ENCODE data around the gene PGM5.

PGM5 gene

GRCh38 chr9:68493958-68494577, 137.7 kb downstream of the PGM5 start:
- Histone ChIP-seq H3K27ac (ENCODE audit: low read depth, low read length) (no peak overlapping the region), H3K27me3 (ENCODE audit: low read length) (no peaks in the 10 kb centered on the region), H3K36me3 (ENCODE audit: low read length) (no peaks in the 10 kb centered on the region), H3K79me2 (ENCODE audit: insufficient read depth, low read length) (no peaks in the 10 kb centered on the region), H3K9ac (ENCODE audit: low read length) (no peak overlapping the region), H3F3A (ENCODE audit: insufficient read depth) (no peaks in the 10 kb centered on the region), H3K4me2 (ENCODE audit: low read depth, low read length, poor library complexity, severe bottlenecking) (no peak overlapping the region), H4K20me1 (ENCODE audit: low read depth, low read length) (no peaks in the 10 kb centered on the region), H3K9me2 (replicated peaks; ENCODE audit: insufficient read depth, low read length) (no peaks in the 10 kb centered on the region), H3K9me3 (ENCODE audit: insufficient read depth, low read length) (no peaks in the 10 kb centered on the region), H2AFZ (ENCODE audit: low read depth, low read length, severe bottlenecking) (no peak overlapping the region), H3K4me3 (ENCODE audit: insufficient read depth, low read length, poor library complexity, severe bottlenecking) (no peak overlapping the region)
- TF ChIP-seq, protein P1, sequence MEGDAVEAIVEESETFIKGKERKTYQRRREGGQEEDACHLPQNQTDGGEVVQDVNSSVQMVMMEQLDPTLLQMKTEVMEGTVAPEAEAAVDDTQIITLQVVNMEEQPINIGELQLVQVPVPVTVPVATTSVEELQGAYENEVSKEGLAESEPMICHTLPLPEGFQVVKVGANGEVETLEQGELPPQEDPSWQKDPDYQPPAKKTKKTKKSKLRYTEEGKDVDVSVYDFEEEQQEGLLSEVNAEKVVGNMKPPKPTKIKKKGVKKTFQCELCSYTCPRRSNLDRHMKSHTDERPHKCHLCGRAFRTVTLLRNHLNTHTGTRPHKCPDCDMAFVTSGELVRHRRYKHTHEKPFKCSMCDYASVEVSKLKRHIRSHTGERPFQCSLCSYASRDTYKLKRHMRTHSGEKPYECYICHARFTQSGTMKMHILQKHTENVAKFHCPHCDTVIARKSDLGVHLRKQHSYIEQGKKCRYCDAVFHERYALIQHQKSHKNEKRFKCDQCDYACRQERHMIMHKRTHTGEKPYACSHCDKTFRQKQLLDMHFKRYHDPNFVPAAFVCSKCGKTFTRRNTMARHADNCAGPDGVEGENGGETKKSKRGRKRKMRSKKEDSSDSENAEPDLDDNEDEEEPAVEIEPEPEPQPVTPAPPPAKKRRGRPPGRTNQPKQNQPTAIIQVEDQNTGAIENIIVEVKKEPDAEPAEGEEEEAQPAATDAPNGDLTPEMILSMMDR (IDR thresholded peaks at IDR 0.05; ENCODE audit: insufficient read depth, low read length, poor library complexity, severe bottlenecking), result no peak
- no peak for TF ChIP-seq EZH2phosphoT487 (conservative IDR thresholded peaks at IDR 0.05; ENCODE audit: low read length)

DNA sequence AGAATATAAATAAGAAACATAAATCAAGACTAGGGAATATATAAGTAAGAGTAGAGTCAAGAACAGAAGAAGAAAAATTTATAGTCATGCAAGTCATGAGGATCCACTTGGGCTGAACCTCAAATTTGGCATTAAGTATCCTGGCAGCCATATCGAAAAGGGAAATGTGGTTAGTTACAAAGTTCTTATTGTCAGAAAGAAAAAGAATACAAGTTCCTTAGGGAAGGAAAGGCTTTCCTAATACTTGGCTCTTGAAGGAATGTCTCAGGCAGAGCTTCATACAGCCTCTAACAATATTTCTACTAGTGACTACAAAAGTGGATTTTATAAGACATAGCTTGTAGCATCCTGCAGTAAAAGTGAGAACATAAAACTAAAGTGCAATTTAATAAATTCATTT, 138.8 kb downstream of the PGM5 start:
- Histone ChIP-seq H3K9ac (ENCODE audit: low read length) (no peak overlapping the region), H3K4me2 (ENCODE audit: low read depth, low read length, poor library complexity, severe bottlenecking) (no peak overlapping the region), H2AFZ (ENCODE audit: low read depth, low read length, severe bottlenecking) (no peak overlapping the region), H4K20me1 (ENCODE audit: low read depth, low read length) (no peaks in the 10 kb centered on the region), H3F3A (ENCODE audit: insufficient read depth) (no peaks in the 10 kb centered on the region), H3K79me2 (ENCODE audit: insufficient read depth, low read length) (no peaks in the 10 kb centered on the region), H3K9me2 (replicated peaks; ENCODE audit: insufficient read depth, low read length) (no peaks in the 10 kb centered on the region), H3K27ac (ENCODE audit: low read depth, low read length) (no peak overlapping the region), H3K27me3 (ENCODE audit: low read length) (no peaks in the 10 kb centered on the region), H3K9me3 (ENCODE audit: insufficient read depth, low read length) (no peaks in the 10 kb centered on the region), H3K4me3 (ENCODE audit: insufficient read depth, low read length, poor library complexity, severe bottlenecking) (no peak overlapping the region), H3K36me3 (ENCODE audit: low read length) (no peaks in the 10 kb centered on the region)
- TF ChIP-seq EZH2phosphoT487 (conservative IDR thresholded peaks at IDR 0.05; ENCODE audit: low read length), result no peak
- TF ChIP-seq, protein P1 (IDR thresholded peaks at IDR 0.05; ENCODE audit: insufficient read depth, low read length, poor library complexity, severe bottlenecking), result no peak

DNA sequence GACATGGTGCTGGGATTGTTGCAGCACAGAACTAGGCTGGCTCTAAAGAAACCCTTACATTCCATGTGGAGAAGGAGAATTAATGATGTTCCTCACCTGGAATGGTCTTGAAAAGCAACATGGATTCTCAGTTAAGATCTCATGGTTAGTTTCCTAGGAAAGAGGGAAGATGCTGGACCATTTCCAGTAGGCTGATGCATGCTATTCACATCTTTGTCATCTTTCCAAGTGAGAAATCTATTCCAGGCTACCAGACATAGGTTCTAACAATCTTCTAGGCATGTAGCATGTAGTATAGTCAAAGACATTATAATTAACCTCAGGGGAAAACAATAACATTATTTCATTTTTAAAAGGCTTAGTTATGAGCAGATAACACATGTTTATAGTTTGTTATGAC, 139.9 kb downstream of the PGM5 start:
- no peaks in the 10 kb centered on the region for H3K9me2 ChIP-seq (replicated peaks; ENCODE audit: insufficient read depth, low read length)
- no peak overlapping the region for H3K4me3 ChIP-seq (ENCODE audit: insufficient read depth, low read length, poor library complexity, severe bottlenecking)
- H3F3A ChIP-seq (ENCODE audit: insufficient read depth), result no peaks in the 10 kb centered on the region
- H3K27me3 ChIP-seq (ENCODE audit: low read length), result no peaks in the 10 kb centered on the region
- no peaks in the 10 kb centered on the region for H3K36me3 ChIP-seq (ENCODE audit: low read length)
- no peak overlapping the region for H3K9ac ChIP-seq (ENCODE audit: low read length)
- no peak overlapping the region for H3K4me2 ChIP-seq (ENCODE audit: low read depth, low read length, poor library complexity, severe bottlenecking)
- H2AFZ ChIP-seq (ENCODE audit: low read depth, low read length, severe bottlenecking), result no peak overlapping the region
- no peaks in the 10 kb centered on the region for H4K20me1 ChIP-seq (ENCODE audit: low read depth, low read length)
- H3K9me3 ChIP-seq (ENCODE audit: insufficient read depth, low read length), result no peaks in the 10 kb centered on the region
- no peaks in the 10 kb centered on the region for H3K79me2 ChIP-seq (ENCODE audit: insufficient read depth, low read length)
- no peak overlapping the region for H3K27ac ChIP-seq (ENCODE audit: low read depth, low read length)
- TF ChIP-seq, protein P1 (IDR thresholded peaks at IDR 0.05; ENCODE audit: insufficient read depth, low read length, poor library complexity, severe bottlenecking), result no peak
- no peak for TF ChIP-seq EZH2phosphoT487 (conservative IDR thresholded peaks at IDR 0.05; ENCODE audit: low read length)
